ENCODE results near the gene GABRD.

GRCh38 chr1:1990222-1990621, 28.9 kb upstream of the GABRD start:
- TF ChIP-seq POLR2A (IDR thresholded peaks at IDR 0.05): no peak
- no peak for TF ChIP-seq CTCF (IDR thresholded peaks at IDR 0.05)

All from vagina (tissue), 2 donors.